Suprapubic skin (tissue), 3 donors: ENCODE results near the gene PCBP3.

Experiments
- POLR2A ChIP-seq, 2 donors: fragments of 450-650 bp; IDR thresholded peaks; one replicate each; pipeline ENCODE4 v1.6.1; 2017; ENCODE audit warnings: antibody characterized with exemption in 2 of 2, mild to moderate bottlenecking in 2 of 2, moderate library complexity in 2 of 2
- TF ChIP-seq, protein P1 (sequence below), 2 donors: fragments of 200-600 bp in 1 of 2; fragments of 450-650 bp in 1 of 2; sonication (generic) in 1 of 2; IDR thresholded peaks; one replicate each; pipeline ENCODE4 v1.5.1; 2016 to 2019; ENCODE audit warnings: antibody characterized with exemption in 2 of 2, mild to moderate bottlenecking in 1 of 2, moderate library complexity in 1 of 2

DNA sequence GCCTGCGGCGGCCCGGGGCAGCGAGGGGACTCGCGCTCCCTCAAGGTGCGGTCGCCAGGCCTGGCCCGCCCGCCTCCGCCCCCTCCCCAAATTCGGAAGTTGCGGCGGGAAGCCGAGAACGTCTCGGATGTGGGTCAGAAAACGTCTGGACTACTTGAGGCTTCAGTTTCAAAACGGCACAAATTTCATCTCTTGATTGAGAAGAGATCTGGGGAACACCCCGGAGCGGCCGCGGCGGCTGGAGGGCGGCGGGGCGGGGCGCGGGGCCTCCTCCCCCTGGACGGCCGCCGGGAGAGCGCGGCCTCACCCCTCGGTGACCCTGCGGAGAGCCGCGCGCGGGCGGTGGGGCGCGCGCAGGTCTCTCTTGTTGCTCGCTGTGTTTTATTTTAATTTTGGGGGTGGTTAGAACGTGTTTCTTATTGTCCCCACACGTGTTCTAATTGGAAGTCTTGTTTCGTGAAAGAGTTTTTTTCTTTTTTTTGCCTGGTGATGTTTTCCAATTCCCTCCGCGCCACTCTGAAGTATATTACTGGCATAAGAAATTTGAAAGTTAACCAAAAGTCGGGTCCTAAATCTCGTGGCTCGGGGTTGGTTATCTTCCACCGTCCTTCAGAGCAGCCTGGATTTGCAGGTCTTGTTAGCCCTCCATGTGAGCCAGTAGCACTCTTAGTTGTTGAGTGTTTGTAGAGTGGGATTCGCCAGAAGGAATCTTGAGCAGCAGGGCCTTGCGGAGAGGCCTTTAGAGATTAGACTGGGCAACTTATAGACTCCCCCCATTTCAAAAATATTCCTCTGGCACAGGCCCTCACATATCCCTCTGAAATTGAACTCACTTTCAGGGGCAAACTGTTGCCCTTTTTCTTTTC is 749 bp downstream of the PCBP3 start:
- no peak for TF ChIP-seq POLR2A (IDR thresholded peaks at IDR 0.05)
- TF ChIP-seq, protein P1, sequence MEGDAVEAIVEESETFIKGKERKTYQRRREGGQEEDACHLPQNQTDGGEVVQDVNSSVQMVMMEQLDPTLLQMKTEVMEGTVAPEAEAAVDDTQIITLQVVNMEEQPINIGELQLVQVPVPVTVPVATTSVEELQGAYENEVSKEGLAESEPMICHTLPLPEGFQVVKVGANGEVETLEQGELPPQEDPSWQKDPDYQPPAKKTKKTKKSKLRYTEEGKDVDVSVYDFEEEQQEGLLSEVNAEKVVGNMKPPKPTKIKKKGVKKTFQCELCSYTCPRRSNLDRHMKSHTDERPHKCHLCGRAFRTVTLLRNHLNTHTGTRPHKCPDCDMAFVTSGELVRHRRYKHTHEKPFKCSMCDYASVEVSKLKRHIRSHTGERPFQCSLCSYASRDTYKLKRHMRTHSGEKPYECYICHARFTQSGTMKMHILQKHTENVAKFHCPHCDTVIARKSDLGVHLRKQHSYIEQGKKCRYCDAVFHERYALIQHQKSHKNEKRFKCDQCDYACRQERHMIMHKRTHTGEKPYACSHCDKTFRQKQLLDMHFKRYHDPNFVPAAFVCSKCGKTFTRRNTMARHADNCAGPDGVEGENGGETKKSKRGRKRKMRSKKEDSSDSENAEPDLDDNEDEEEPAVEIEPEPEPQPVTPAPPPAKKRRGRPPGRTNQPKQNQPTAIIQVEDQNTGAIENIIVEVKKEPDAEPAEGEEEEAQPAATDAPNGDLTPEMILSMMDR (IDR thresholded peaks at IDR 0.05), result no peak
